Measurements from ENCODE around the gene ZCCHC24.

DNA sequence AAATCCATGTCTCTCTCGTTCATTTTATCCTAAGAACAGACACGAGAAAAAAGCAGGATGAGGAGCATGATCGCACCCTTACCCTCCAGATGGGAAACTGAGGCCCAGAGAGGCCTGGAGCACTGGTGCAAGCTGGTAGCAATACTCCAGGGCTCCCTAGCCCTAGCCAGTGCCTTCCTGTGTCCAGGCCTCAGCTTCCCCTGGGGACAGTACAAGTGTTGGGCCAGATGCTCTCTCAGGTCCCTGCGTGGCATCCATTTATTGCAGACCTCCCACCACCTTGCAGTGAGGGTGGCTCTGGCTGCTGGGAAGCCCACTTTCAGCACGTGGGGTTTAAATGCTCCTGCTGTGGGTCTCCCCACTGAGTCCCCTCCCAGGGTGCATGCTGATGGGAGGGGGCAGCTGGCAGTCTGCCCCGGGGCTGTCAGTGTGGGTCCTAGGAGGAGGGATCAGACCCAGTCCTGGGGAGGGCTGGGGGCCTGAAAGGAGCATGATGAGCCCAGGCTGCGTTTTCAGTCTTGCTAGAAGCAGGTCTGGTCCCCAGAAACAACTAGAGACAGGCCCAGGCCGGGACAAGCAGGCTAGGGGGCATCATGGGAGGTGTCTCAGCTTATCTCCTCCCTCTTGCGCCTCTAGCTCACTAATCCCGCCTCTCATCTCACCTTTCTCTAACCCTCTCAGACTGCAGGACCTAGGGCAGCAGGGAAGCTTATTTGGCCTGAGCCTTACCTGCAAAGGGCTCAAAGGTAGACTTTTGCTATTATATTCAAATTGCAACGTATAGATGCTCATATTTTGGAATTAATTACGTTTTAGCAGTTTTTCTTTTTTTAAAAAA lies 98.8 kb downstream of the ZCCHC24 start:
- TF ChIP-seq, protein P1, sequence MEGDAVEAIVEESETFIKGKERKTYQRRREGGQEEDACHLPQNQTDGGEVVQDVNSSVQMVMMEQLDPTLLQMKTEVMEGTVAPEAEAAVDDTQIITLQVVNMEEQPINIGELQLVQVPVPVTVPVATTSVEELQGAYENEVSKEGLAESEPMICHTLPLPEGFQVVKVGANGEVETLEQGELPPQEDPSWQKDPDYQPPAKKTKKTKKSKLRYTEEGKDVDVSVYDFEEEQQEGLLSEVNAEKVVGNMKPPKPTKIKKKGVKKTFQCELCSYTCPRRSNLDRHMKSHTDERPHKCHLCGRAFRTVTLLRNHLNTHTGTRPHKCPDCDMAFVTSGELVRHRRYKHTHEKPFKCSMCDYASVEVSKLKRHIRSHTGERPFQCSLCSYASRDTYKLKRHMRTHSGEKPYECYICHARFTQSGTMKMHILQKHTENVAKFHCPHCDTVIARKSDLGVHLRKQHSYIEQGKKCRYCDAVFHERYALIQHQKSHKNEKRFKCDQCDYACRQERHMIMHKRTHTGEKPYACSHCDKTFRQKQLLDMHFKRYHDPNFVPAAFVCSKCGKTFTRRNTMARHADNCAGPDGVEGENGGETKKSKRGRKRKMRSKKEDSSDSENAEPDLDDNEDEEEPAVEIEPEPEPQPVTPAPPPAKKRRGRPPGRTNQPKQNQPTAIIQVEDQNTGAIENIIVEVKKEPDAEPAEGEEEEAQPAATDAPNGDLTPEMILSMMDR (IDR thresholded peaks at IDR 0.05) = no peak
- TF ChIP-seq POLR2A (IDR thresholded peaks at IDR 0.05) = no peak

Data from Peyer's patch (tissue), 4 donors.